Stimulated activated CD8-positive, alpha-beta memory T cell treated with anti-CD3 and anti-CD28 coated beads, Interleukin-2, amount 100 ng/mL, for 1 hour (primary cell): Measurements from ENCODE around the gene MAP2K2.
"Not testable (repeated sequence)": the region's sequence is repeated elsewhere in the genome, so short reads cannot be mapped to it uniquely, and the experiment has no call there.

Experiments
- DNase-seq, 2 donors: peaks; one replicate each; pipeline ENCODE4 v3.0.0-alpha.2; 2020; ENCODE audit warnings: low read depth in 2 of 2

Gene MAP2K2

DNA sequence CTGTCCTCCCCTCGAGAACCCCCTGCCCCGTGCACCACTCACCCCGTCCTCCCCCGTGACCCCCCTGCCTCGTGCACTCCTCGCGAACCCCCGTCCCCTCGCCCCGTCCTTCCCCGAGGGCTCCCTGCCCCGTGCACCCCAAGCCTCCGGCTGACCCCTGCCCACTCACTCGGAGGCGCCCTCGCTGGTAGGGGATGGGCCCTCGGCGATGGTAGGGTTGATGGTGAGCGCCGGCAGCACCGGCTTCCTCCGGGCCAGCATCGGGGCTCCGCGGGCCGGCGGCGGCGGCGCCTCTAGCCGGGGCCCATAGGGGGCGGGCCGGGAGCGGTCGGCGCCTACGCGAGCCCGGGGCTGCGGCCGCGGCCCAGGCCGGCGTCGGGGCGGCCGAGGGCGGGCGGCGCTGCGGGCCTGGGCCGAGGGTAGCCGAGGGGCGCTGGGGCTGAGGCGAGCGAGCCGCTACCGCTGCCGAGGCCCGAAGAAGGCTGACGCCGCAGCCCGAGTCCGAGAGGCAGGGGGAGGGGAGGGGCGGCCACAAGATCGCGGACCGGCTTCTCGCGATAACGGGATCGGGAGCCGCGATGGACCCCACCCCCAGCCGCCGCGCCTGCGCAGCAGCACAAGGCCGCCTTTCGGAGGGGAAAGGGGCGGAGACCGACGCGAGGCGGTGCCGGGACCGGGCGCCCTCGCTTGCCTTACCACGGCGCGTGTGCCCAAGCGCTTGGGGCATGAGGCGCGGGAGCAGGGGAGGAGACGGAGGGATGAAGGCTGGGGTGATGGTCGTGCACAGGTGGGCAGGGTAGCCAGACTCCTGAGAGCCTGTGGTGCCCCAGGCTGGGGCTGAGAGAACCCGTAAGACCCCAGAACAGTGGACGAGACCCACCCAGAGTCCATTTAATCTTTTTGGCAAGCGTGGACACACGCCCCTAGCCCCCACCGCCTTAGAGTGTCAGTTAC, at the start of gene MAP2K2:
Gene MAP2K2, minus strand, starts transcription at position 508 of the 954 bp plus-strand sequence. Its CDS starts 247 bp downstream, at position 261.
- peak; percentile 93 to 95 for DNase-seq

DNA sequence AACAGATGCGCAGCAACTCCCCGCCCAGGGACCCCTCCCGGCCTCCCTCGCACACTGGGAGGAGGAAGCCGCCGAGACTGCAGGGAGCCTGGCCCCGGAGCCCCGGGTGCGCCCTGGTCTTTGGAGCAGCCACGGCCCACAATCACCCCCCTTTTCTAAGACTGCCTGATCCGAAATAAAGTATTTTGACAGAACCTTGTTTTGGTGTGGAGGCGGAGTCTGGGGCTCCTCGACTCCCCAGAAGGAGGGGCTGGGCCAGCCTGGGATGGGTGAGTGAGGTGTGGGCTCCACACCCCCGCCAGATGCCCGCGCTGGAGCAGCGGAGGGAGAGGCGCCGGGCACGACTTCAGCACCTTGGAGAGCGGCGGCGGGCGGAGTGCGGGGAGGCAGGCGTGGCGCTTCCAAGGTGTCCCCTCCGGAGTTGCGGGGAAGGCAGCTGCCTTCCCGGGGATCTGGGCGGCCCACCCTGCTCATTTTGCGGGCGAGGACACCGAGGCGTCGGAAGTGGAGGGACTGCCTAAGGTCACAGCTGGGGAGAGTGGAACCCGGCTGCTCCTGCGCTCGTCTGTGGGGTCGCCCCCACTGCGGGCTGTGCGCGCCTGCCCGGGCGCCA, 49.0 kb upstream of the MAP2K2 start:
- peak; percentile 24 to 40 for DNase-seq

DNA sequence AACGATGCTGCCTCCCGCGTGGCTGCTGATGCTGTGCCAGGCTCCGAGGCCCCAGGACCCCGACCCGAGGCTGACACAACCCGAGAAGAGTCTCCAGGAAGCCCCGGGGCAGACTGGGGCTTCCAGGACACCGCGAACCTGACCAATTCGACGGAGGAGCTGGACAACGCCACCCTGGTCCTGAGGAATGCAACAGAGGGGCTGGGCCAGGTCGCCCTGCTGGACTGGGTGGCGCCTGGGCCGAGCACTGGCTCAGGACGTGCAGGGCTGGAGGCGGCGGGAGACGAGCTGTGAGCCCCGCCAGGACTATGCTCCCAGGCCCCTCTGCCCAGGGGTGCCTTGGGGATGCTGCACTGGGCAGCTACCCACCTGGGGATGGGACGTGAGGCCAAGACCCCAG, 47.8 kb upstream of the MAP2K2 start:
- DNase-seq, result no peak

DNA sequence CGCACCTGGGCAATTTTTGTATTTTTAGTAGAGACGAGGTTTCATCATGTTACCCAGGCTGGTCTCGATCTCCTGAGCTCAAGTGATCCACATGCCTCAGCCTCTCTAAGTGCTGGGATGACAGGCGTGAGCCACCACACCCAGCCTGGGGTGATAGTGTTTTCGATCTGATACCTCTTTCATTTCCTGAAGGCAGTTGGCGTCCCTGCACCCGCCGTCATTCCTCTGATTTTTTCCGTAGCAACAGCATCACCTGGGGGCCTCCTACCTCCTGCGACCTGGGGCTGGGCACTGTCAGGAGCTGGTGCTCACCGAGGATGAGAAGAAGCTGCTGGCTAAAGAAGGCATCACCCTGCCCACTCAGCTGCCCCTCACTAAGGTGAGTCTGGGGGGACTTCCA, 40.3 kb upstream of the MAP2K2 start:
- DNase-seq, result no peak

DNA sequence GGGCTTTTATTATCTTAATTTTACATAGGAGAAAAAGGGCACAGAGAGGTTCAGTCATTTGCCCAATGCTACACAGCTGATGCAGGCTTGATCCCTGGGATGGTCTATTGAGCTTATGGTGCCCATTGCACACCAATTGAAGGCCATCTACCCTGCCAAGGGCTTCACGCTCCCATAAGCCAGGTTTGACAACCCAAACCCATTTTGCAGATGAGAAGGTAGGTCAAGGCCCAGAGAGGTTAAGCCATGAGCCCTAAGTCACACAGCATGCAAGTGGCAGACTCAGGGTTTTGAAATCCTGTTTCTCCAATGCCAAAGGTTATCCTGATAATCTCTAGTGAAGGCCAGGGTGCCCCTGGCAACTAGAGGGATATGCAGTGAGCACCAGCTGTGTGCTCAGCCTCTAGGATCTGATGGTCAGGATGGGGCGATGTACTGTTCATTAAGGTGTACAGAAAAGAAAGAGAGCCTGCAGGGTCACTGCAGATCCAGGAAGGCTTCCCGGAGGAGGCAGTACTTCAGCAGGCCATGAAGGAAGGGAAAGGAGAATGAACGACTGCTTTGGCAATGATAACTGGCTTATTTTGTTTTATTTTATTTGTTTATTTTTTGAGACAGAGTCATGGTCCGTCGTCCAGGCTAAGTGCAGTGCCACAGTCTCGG, 37.6 kb upstream of the MAP2K2 start:
- no peak for DNase-seq

DNA sequence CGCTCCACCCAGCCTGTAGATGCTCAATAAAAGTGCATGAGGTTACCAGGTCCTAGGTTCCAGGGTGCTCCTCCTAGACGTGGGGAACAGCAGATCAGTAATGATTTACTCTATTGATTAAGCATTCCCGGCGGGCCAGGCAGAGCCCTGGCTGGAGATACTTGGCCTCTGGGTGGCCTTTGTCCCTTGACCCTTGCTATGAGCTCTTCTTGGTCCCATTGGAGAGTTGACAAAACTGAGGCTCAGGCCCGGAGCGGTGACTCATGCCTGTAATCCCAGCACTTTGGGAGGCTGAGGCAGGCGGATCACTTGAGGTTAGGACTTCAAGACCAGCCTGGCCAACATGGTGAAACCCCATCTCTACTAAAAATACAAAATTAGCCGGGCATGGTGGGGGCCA, 34.0 kb upstream of the MAP2K2 start:
- not testable (repeated sequence) for DNase-seq

DNA sequence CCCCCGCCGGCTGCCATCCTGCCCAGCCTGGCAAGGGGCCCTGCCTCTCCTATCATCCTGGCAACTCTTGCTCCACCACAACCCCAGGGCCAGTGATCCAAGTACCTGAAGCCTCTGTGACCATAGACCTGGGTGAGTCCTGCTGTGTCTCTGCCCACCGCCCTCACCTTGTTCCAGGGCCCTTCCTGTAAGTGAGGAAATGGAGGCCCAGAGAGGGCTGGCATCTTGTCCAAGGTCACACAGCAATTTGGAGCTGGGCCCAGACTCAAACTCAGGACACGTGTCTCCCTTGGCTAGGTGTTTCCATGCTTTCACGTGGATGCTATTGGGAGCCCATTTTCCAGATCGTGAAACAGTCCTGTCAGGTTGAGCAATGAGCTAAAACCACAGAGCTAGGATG, 33.2 kb upstream of the MAP2K2 start:
- DNase-seq, result no peak

DNA sequence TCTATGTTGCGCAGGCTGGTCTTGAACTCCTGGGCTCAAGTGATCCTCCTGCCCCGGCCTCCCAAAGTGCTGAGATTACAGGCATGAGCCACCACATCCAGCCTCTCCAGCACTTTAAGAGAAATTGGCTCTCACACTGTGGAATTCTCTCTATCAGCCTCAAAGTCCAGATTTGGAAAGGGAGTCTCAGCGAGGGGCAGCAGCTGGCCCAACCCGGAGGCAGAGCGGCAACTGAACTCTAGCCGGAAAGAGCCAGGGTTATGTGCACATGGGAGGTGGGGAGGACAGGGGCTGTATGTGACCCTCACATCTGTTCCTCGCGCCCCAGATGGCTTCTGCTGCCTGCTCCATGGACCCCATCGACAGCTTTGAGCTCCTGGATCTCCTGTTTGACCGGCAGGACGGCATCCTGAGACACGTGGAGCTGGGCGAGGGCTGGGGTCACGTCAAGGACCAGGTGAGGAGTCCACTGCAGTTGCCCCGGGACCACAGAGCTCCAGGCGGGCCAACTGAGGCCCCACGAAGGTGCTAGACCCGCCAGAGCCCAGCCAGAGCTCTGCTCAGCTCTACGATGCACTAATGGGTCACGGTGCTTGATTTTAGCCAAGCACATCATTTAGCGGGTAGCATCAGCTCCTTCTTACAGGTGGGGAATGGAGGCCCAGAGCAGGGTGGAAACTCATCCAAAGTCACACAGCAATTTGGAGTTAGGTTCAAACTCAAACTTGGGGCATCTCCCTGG, 30.8 kb upstream of the MAP2K2 start:
- DNase-seq, result no peak

DNA sequence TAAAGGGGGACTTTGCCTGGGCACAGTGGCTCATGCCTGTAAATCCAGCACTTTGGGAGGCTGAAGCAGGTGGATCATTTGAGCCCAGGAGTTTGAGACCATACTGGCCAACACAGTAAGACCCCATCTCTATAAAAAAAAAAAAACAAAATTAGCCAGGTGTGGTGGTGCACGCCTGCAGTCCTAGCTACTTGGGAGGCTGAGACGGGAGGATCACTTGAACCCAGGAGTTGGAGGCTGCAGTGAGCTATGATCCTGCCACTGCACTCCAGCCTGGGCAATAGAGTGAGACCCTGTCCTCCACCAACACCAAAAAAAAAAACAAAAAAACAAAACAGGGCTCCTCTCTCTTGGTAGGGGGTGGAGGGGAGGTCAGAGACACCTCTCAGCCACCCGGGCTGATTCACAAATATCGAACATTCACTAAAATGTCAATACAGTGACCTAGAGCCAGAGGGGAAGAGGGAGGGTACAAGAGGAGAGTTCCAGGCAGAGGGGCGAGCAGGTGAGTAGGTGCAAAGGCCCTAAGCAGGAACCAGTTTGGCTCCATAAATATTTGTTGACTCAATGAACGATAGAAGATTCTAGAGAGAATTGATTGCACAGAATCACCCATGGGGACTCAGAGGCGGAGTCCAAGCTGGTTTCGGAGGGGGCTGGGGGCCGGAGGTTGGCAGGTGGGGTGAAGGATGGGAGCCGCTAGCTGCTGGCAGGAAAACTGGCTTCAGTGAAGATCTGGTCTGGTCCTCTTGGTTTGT, 28.5 kb upstream of the MAP2K2 start:
- DNase-seq, result no peak

DNA sequence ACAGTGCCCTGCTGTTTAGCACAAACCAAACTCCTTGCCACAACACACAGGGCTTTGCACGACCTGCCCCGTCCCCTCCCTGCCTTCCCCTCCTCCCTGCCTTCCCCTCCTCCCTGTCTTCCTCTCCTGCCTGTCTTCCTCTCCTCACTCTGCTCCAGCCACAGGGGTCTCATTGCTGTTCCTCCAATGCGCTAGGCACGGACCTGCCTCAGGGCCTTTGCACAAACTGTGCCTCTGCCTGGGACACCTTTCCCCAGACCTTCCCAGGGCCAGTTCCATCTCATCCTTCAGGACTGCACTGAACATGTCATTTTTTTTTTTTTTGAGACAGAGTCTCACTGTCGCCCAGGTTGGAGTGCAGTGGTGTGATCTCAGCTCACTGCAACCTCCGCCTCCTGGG, 27.7 kb upstream of the MAP2K2 start:
- DNase-seq, result no peak

DNA sequence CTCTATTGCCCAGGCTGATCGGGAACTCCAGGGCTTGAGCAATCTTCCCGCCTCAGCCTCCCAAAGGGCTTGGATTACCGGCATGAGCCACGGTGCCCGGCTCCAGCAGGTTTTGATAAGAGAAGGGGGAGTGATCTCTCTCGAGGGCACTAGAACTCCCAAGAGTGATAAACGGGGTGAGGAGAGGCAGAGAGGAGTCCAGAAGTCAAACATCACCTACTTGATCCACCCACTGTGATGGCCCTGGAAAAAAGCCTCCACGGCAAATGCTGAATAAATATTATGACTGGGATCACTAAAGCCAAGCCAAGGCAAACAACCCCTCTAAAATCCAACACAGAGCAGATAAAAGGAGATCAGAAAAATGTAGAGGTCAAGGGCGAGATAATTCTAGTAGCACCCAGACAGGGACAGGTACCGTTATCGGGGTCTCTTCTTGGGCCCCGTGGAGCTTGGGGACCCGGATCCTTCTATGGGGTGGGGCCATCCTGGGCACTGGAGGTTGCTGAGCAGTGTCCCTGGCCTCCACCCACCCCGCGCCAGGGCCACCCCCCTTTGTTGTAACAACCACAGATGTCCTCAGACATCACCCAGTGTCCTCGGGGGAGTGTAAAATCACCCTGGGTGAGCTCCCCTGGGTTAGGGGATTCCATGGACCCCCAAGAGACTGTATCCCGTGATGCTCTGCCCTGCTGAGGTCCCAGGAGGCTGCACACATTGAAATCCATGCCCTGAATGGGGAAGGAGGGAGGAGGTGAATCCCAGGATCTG, 25.8 kb upstream of the MAP2K2 start:
- no peak for DNase-seq

DNA sequence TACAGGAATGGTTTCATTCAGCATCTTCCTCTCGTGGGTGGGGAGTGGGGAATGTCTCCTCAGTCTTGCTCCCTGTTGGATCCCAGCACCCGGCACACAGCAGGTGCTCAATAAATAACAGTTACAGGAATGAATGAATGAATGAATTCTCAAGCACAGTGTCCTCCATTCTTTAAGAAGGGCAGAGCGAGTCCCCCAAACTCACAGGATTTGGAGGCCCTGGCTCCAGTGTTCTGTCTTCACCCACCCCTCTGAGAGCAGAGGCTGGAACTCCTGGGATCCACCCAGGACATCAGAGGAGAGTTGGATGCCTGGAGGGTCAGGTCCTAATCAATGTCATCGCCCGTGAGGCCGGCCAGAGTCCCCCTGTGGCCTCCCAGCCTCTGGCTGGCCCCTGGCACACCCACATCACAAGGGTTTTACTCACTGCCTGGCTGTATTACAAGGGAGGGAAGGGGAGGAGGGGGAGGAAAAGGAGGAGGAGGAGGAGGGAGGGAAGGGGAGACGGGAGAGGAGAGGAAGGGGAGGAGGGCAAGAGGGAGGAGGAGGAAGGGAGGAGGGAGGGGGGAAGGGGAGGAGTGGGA, 20.8 kb upstream of the MAP2K2 start:
- DNase-seq, result no peak

DNA sequence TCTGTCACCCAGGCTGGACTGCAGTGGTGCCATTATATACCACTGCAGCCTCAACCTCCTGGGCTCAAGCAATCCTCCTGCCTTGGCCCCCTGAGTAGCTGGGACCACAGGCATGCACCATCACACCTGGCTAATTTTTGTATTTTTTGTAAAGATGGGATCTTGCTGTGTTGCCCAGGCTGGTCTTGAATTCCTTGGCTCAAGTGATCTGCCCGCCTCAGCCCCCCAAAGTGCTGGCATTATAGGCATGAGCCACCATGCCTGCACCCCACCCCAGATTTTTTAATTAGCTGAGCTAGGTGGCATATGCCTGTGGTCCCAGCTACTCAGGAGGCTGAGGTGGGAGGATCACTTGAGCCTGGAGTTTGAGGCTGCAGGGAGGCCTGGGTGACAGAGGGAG, 19.0 kb upstream of the MAP2K2 start:
- DNase-seq, result not testable (repeated sequence)

DNA sequence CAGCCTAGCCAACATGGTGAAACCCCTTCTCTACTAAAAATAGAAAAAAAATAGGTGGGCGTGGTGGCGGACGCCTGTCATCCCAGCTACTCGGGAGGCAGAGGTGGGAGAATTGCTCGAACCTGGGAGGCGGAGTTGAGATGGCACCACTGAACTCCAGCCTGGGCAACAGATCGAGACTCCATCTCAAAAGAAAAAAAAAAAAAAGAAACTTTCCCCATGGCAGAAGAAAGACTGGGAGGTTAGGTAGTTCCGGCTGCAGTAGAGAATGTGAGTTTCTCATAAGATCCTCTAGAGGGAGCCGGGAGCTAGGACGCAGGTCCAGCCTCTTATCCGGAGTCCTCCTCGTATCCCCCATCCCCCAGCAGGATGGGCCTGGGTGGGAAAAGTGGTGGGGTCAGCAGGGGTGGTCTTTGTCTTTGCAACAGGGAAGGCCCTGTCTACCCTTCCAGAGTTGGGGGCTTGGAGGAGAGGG, 16.4 kb upstream of the MAP2K2 start:
- DNase-seq, result no peak

DNA sequence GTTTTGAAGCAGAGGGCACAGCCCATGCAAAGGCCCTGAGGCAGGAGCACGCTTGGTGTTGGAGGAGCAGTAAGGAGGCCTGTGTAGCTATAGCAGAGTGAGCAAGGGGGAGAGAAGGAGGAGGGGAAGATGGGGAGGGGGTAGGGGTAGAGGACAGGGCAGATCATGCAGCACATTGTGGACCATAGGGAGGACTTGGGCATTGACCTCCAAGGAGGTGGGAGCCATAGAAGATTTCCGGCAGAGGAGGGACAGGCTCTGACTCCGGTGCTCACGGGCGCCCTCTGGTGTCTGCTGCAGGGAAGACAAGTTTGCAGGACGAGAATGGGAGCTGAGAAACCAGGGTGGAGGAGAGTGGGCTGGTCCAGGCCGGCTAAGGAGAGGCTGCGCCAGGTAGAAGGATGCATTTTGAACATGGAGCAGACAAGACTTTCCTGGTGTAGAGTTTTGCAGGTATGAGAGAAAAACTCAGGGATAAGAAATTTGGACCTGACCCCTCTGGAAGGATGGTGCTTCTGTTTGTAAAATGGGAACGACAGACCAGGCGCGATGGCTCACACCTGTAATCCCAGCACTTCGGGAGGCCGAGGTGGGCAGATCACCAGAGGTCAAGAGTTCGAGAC, 15.8 kb upstream of the MAP2K2 start:
- peak; percentile 79 to 80 for DNase-seq

DNA sequence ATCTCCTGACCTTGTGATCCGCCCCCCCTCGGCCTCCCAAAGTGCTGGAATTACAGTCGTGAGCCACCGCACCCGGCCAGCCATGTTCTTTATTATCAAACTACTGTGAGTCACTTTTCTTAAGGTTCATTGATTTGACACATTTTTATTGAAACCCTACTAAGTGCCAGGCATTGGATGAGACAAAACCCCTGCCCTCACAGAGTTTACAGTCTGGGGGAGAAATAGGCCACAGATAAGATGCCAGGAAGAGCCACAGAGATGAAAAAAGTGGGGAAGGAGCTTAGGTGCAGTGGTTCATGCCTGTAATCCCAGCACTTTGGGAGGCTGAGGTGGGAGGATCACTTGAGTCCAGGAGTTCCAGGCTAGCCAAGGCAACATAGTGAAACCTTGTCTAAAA, 14.5 kb upstream of the MAP2K2 start:
- no peak for DNase-seq

DNA sequence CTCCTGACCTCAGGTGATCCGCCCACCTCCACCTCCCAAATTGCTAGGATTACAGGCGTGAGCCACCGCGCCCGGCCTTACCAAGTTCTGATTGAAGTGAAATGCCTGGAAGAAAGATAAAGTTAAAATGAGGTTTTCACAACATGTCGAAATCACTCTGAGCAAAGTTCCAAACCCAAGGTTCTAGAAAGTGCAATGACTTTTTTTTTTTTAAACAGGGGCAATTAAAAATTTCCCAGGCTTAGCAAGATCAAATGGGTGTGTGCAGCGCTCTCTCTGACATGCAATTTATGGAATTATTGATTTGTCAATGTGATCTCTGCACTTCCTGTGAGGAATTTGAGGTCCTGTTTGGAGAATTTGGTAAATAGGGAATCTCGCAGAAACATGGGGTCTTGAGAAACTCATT, 12.8 kb upstream of the MAP2K2 start:
- DNase-seq, result no peak

DNA sequence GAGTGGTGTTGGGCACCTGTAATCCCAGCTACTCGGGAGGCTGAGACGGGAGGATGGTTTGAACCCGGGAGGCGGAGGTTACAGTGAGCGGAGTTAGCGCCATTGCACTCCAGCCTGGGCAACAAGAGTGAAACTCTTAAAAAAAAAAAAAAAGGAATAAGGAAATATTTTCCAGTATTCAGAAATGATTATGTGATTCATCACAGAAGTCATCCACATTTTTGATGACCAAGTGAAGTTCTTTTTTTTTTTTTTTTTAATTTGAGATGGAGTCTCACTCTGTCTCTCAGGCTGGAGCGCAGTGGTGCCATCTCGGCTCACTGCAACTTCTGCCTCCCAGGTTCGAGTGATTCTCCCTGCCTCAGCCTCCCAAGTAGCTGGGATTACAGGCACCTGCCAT, 11.5 kb upstream of the MAP2K2 start:
- not testable (repeated sequence) for DNase-seq

DNA sequence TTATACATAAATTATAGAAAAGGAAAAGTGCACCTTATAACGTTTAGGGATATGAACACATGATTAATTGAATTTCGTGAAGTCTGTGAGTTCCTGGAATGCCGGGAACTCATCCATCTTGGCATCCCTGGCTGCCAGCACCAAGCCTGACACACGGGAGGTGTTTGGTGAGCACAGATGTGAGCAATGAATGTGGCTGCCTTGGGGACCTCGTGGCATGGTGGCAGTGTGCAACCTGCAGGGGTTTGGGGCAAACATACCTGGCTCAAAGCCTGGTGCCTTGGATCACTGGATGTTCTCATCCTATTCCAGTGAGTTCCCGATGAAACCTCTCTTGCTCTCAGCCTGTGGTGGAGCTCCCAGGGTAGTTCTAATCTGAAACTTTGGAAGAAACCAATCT, 10.4 kb upstream of the MAP2K2 start:
- DNase-seq, result no peak
